Stimulated activated memory B cell treated with anti-CD40 and anti-IgM and Interleukin-4, amounts not matched to agents 10 μg/mL and 1 μg/mL and 100 μg/mL, for 72 hours (primary cell): ENCODE data around the gene TRNAU1AP.

Source experiments
- ATAC-seq: fragments of 150-1000 bp; cut with Tn5 transposase; 2 replicates; pipeline ENCODE4 v1.10.0; 2021
- H3K27ac Mint-ChIP-seq: one replicate; pipeline ENCODE4 v1.8.0; 2022; ENCODE audit warnings: mild to moderate bottlenecking, mixed read lengths
- H3K27me3 Mint-ChIP-seq: one replicate; pipeline ENCODE4 v1.8.0; 2022; ENCODE audit warnings: mixed read lengths
- H3K36me3 Mint-ChIP-seq: one replicate; pipeline ENCODE4 v1.8.0; 2022; ENCODE audit warnings: mixed read lengths
- H3K4me1 Mint-ChIP-seq: one replicate; pipeline ENCODE4 v1.8.0; 2022; ENCODE audit warnings: mixed read lengths
- H3K4me3 Mint-ChIP-seq: one replicate; pipeline ENCODE4 v1.8.0; 2022; ENCODE audit warnings: mild to moderate bottlenecking, moderate library complexity, mixed read lengths
- H3K9me3 Mint-ChIP-seq: one replicate; pipeline ENCODE4 v1.8.0; 2022; ENCODE audit warnings: mixed read lengths

Gene TRNAU1AP

DNA sequence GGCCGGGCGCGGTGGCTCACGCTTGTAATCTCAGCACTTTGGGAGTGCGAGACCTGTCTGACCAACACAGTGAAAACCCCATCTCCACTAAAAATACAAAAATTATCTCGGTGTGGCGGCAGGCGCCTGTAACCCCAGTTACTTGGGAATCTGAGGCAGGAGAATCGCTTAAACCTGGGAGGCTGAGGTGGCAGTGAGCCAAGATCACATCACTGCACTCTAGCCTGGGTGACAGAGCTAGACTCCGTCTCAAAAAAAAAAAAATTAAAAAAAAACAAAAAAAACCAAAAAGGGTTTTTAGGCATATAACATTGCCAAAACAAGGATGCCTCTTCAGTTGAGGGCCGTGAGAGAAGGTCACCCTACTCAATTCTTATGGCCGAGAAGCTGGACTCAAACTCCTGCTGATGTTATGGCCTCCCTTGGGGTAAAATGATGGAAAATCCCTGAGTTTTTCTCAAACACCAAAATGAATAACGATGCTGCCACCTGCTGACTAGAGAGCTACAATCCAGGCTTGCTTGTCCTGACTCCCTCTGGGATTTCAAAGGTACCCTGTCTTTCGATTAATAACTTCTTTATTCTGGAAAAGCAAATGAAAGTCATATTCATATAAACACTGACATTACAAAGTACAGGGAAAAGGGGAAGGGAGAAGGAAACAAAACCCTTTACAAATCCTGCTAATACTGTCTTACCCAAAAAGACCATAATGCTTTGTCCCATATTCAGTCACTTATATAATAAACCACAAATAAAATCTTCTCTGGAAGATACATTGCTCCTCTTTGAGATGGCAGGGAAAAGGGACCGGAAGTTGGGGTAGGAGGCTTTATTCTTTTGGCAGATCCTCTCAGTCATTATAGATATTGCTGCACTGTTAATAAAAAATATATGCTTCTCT is 49.9 kb downstream of the TRNAU1AP start:
- Mint-ChIP-seq H3K36me3 (peaks cover 26% of the 10 kb centered on the region), H3K27ac (no peak overlapping the region)
- ATAC-seq, result no peak

DNA sequence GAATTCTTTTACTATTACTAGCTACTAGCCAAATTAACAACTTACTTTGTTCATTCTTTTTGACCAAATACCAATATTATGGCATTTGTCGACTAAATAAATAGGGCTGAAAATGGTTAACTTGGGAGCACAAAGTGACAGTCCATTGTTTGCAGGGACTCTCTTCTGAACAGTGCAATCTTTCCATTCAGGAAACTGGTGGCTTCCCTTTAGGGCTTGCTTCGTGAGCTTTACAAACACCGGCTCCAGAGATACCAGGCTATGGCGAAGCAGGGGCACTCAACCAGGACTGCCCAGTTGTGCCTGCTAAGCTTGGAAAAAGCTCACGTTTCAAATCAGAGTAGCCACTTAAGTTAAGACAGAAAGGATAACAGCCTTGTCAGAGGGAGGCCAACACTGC is 51.5 kb downstream of the TRNAU1AP start:
- Mint-ChIP-seq H3K36me3 (peaks cover 26% of the 10 kb centered on the region), H3K4me3 (no peak overlapping the region), H3K9me3 (no peaks in the 10 kb centered on the region), H3K27me3 (no peaks in the 10 kb centered on the region), H3K4me1 (no peaks in the 10 kb centered on the region), H3K27ac (no peak overlapping the region)
- no peak for ATAC-seq

More for the DNA sequence above, 49.9 kb downstream of the TRNAU1AP start:
- no peaks in the 10 kb centered on the region for H3K9me3 Mint-ChIP-seq
- H3K27me3 Mint-ChIP-seq, result no peaks in the 10 kb centered on the region
- no peaks in the 10 kb centered on the region for H3K4me1 Mint-ChIP-seq
- no peak overlapping the region for H3K4me3 Mint-ChIP-seq

DNA sequence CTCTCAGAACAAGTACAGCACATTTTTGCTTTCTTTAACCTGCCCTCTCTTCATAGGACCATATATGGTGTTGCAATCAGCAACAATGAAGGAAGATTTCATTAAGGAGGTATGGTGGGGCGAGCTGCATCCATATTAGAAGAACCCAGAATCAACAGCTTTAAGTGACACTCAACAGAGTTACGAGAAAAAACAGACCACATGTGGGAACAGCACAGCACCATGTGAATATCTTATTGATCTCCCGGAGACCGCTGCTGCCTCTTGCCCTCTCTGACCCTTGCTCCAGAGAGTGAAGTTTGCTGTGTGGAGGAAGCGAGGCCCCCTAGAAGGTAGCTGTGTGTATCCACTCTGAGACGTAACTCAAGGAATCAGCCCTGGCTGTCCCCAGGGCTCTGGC is 52.1 kb downstream of the TRNAU1AP start:
- Mint-ChIP-seq H3K27me3 (no peaks in the 10 kb centered on the region), H3K36me3 (peaks cover 32% of the 10 kb centered on the region), H3K4me3 (no peak overlapping the region), H3K9me3 (no peaks in the 10 kb centered on the region), H3K27ac (no peak overlapping the region), H3K4me1 (no peaks in the 10 kb centered on the region)
- ATAC-seq, result no peak

DNA sequence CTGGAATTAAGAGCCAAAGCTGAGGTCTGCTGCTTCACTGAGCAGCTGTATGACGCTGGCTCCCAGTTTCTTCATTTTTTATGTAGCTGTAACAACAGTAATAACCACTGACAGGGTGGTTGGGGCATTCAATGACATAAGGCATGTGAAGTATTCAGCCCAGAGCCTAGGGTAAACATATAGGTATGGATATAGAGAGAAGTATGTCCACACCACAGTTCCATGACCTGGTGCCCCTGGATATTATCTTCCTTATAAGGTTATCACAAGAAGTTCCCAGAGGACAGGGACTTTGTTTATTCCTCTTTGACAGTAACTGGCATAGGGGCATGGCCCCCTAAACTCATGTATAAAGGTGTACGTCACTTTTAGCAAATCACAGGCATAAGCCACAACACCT is 53.9 kb downstream of the TRNAU1AP start:
- Mint-ChIP-seq H3K4me1 (no peaks in the 10 kb centered on the region), H3K27me3 (no peaks in the 10 kb centered on the region), H3K9me3 (no peaks in the 10 kb centered on the region), H3K36me3 (peaks cover 30% of the 10 kb centered on the region), H3K4me3 (no peak overlapping the region), H3K27ac (no peak overlapping the region)
- ATAC-seq, result no peak

DNA sequence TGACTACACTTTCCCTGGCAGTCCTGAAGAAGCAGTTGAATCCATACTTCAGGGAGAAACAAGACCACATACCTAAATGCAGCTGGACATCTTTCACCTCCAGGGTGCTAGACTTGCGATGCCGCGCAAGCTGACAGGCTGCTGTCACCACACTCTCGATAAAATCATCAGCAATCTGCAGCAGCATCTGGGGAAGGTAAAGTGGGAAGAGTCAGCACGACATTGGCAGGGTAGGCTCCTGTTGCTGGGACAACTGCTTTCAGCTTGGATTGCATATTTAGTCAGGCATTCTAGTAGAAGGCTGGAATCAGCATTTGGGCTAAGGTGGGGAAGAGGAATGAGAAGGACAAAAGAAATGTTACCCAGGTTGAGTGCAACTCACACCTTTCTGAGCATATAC is 60.3 kb downstream of the TRNAU1AP start:
- Mint-ChIP-seq H3K27me3 (no peaks in the 10 kb centered on the region), H3K27ac (no peak overlapping the region), H3K36me3 (peaks cover 41% of the 10 kb centered on the region), H3K9me3 (no peaks in the 10 kb centered on the region), H3K4me3 (no peak overlapping the region), H3K4me1 (no peaks in the 10 kb centered on the region)
- ATAC-seq, result no peak
